IMR-90 (cell line): ENCODE data around the gene ERG. TPM values are rescaled to one million over a fixed set of nuclear protein-coding genes. Genes with fewer than 3 reads are reported as not detected.

Source experiments
- ATAC-seq: fragments of 200-7000 bp; cut with Tn5 transposase; 2 replicates; pipeline ENCODE4 v1.9.1; 2020; ENCODE audit warnings: low read depth, mild to moderate bottlenecking, moderate library complexity
- BruUV-seq: library from RNA; stranded (reverse); fragments of 400-500 nt; replicated peaks from 2 replicates; lab custom pipeline; 2021; lab: Mats Ljungman, UMichigan
- CTCF ChIA-PET: fragments of 300-600 bp; formaldehyde crosslinking; extraction: SDS; loops from one replicate; lab custom pipeline; 2021; ENCODE audit warnings: antibody characterized with exemption; lab: Yijun Ruan, JAX
- POLR2A ChIA-PET: fragments of 300-600 bp; sonication (Branson Sonifier 250); formaldehyde crosslinking; loops from one replicate; lab custom pipeline; 2022; ENCODE audit warnings: antibody characterized with exemption; ENCODE audit not compliant: unreplicated experiment; lab: Charles Lee
- DNase-seq: peaks from one replicate; pipeline ENCODE4 v3.0.0; 2013
- H2AFZ ChIP-seq: replicated peaks from 2 replicates; pipeline ENCODE3; 2013; ENCODE audit warnings: low read length, mild to moderate bottlenecking; ENCODE audit not compliant: poor library complexity
- H2AK5ac ChIP-seq: 2 replicates; pipeline ENCODE4 v1.6.1; 2013; ENCODE audit warnings: low read depth, low read length, inconsistent platforms
- H2AK9ac ChIP-seq: replicated peaks from 2 replicates; pipeline ENCODE3; 2013; ENCODE audit warnings: mild to moderate bottlenecking, low read depth, low read length, moderate library complexity; ENCODE audit not compliant: poor library complexity
- H2BK120ac ChIP-seq: 2 replicates; pipeline ENCODE4 v1.6.1; 2013; ENCODE audit warnings: low read depth, low read length, inconsistent platforms
- H2BK15ac ChIP-seq: 3 replicates; pipeline ENCODE4 v1.6.1; 2013; ENCODE audit warnings: low read depth, low read length, inconsistent platforms
- H2BK20ac ChIP-seq: 2 replicates; pipeline ENCODE4 v1.6.1; 2013; ENCODE audit warnings: low read depth, mild to moderate bottlenecking, inconsistent platforms, low read length, moderate library complexity
- H2BK5ac ChIP-seq: 2 replicates; pipeline ENCODE4 v1.6.1; 2013; ENCODE audit warnings: mild to moderate bottlenecking, low read depth, low read length, inconsistent platforms; ENCODE audit not compliant: poor library complexity, severe bottlenecking
- H3K14ac ChIP-seq: replicated peaks from 2 replicates; pipeline ENCODE4 v1.6.1; 2013; ENCODE audit warnings: low read depth, low read length, inconsistent platforms
- H3K18ac ChIP-seq: 2 replicates; pipeline ENCODE4 v1.6.1; 2013; ENCODE audit warnings: low read depth, low read length, control low read depth
- H3K23ac ChIP-seq: 2 replicates; pipeline ENCODE4 v1.6.1; 2013; ENCODE audit warnings: low read depth, low read length, inconsistent platforms
- H3K27ac ChIP-seq: 2 replicates; pipeline ENCODE4 v1.5.1; 2013; ENCODE audit warnings: mild to moderate bottlenecking, control low read depth, low read length; ENCODE audit not compliant: insufficient read depth
- H3K27me3 ChIP-seq: 2 replicates; pipeline ENCODE4 v1.6.1; 2013; ENCODE audit warnings: low read length; ENCODE audit not compliant: control insufficient read depth, insufficient read depth
- H3K36me3 ChIP-seq: 2 replicates; pipeline ENCODE4 v1.6.1; 2013; ENCODE audit warnings: low read length, mixed read lengths; ENCODE audit not compliant: control insufficient read depth, insufficient read depth
- H3K4ac ChIP-seq: 2 replicates; pipeline ENCODE4 v1.6.1; 2013; ENCODE audit warnings: low read depth, low read length, inconsistent platforms
- H3K4me1 ChIP-seq: 2 replicates; pipeline ENCODE4 v1.6.1; 2013; ENCODE audit warnings: low read length, mixed read lengths; ENCODE audit not compliant: control insufficient read depth, insufficient read depth
- H3K4me2 ChIP-seq: 2 replicates; pipeline ENCODE4 v1.6.1; 2013; ENCODE audit warnings: low read depth, mild to moderate bottlenecking, control low read depth, low read length, moderate library complexity
- H3K4me3 ChIP-seq: 2 replicates; pipeline ENCODE4 v1.5.1; 2013; ENCODE audit warnings: low read depth, mild to moderate bottlenecking, control low read depth, low read length, moderate library complexity; ENCODE audit not compliant: insufficient read depth
- H3K56ac ChIP-seq: 2 replicates; pipeline ENCODE4 v1.6.1; 2013; ENCODE audit warnings: low read length, inconsistent platforms; ENCODE audit not compliant: insufficient read depth; ENCODE audit errors: extremely low read depth
- H3K79me1 ChIP-seq, 2 experiments: 2 replicates each; pipeline ENCODE4 v1.6.1; 2013; ENCODE audit warnings: low read length in 2 of 2, inconsistent platforms in 1 of 2, low read depth in 1 of 2
- H3K9ac ChIP-seq: 2 replicates; pipeline ENCODE4 v1.6.1; 2013; ENCODE audit warnings: low read depth, low read length, control low read depth
- H3K9me1 ChIP-seq: 2 replicates; pipeline ENCODE4 v1.6.1; 2013; ENCODE audit warnings: low read length, inconsistent platforms; ENCODE audit not compliant: insufficient read depth
- H3K9me3 ChIP-seq: 2 replicates; pipeline ENCODE4 v1.6.1; 2013; ENCODE audit warnings: low read length; ENCODE audit not compliant: control insufficient read depth, insufficient read depth
- H4K20me1 ChIP-seq: 2 replicates; pipeline ENCODE4 v1.6.1; 2013; ENCODE audit warnings: low read length, inconsistent platforms; ENCODE audit not compliant: insufficient read depth
- H4K5ac ChIP-seq: 2 replicates; pipeline ENCODE4 v1.6.1; 2013; ENCODE audit warnings: mild to moderate bottlenecking, low read depth, low read length, control low read depth
- H4K8ac ChIP-seq, 2 experiments: 2 replicates each; pipeline ENCODE4 v1.6.1; 2013; ENCODE audit warnings: low read depth in 2 of 2, low read length in 2 of 2, control low read depth in 1 of 2, inconsistent platforms in 1 of 2
- H4K91ac ChIP-seq: 2 replicates; pipeline ENCODE4 v1.6.1; 2013; ENCODE audit warnings: low read depth, low read length, inconsistent platforms; ENCODE audit not compliant: insufficient read depth
- BHLHE40 ChIP-seq: fragments of 150-350 bp; IDR thresholded peaks from 2 replicates; pipeline ENCODE4 v1.6.1; 2016; ENCODE audit warnings: mild to moderate bottlenecking, low read depth, low read length
- CHD1 ChIP-seq: IDR thresholded peaks from 2 replicates; pipeline ENCODE4 v1.6.1; 2012; ENCODE audit warnings: low read depth, low read length, improper control_type of control experiment
- CTCF ChIP-seq: conservative IDR thresholded peaks from 2 replicates; pipeline ENCODE4 v1.5.1; 2012; ENCODE audit warnings: mild to moderate bottlenecking, low read depth, low read length, improper control_type of control experiment
- FOS ChIP-seq: fragments of 150-350 bp; IDR thresholded peaks from 2 replicates; pipeline ENCODE4 v1.6.1; 2016; ENCODE audit warnings: low read depth, low read length
- MAFK ChIP-seq: IDR thresholded peaks from 2 replicates; pipeline ENCODE4 v1.6.1; 2012; ENCODE audit warnings: low read depth, low read length, improper control_type of control experiment
- RAD21 ChIP-seq: IDR thresholded peaks from 2 replicates; pipeline ENCODE4 v1.6.1; 2012; ENCODE audit warnings: low read length, improper control_type of control experiment
- RCOR1 ChIP-seq: IDR thresholded peaks from 2 replicates; pipeline ENCODE4 v1.6.1; 2012; ENCODE audit warnings: mild to moderate bottlenecking, low read length, improper control_type of control experiment; ENCODE audit not compliant: insufficient replicate concordance
- RFX5 ChIP-seq: IDR thresholded peaks from 2 replicates; pipeline ENCODE4 v1.8.0; 2012; ENCODE audit warnings: low read depth, mild to moderate bottlenecking, low read length, moderate library complexity
- SMC3 ChIP-seq: fragments of 150-350 bp; IDR thresholded peaks from 2 replicates; pipeline ENCODE4 v1.6.1; 2016; ENCODE audit warnings: low read depth, mild to moderate bottlenecking, antibody characterized with exemption, low read length, moderate library complexity
- USF2 ChIP-seq: fragments of 150-350 bp; IDR thresholded peaks from 2 replicates; pipeline ENCODE4 v1.6.1; 2017; ENCODE audit warnings: mild to moderate bottlenecking, antibody characterized with exemption, low read length, low read depth
- WGBS, 2 experiments: methylation state at CpG; one replicate each; pipeline versions ENCODE4 v1.1.5 to v1.1.7; 2013; ENCODE audit warnings: missing lambda C conversion rate in 2 of 2; ENCODE audit not compliant: insufficient read length in 1 of 2; ENCODE audit errors: extremely low coverage in 2 of 2; 5-methylcytosine and 5-hydroxymethylcytosine counted together
- dilution Hi-C: fragments of 300-500 bp; cut with HindIII; formaldehyde crosslinking; loops from one replicate; pipeline ENCODE4 v1.14.3; 2018; ENCODE audit warnings: low sequenced_read_pairs; ENCODE audit not compliant: unreplicated experiment
- in situ Hi-C: fragments of 300-500 bp; cut with MboI; formaldehyde crosslinking; loops from 3 replicates; pipeline ENCODE4 v1.14.3; 2019; ENCODE audit warnings: low sequenced_read_pairs, inconsistent platforms, mixed read lengths
- intact Hi-C: fragments of 100-400 bp; cut with micrococcal nuclease; formaldehyde crosslinking; loops from 2 replicates; pipeline ENCODE4 v1.10.0; 2022
- polyA plus RNA-seq, 3 experiments: library from polyadenylated mRNA; depleted of rRNA; stranded (reverse); fragments of >200 nt; gene quantifications; 2 replicates each; pipeline ENCODE4 v1.2.3, GENCODE V29; 2012; ENCODE audit warnings: low replicate concordance in 1 of 3
- total RNA-seq: library from RNA; depleted of rRNA; stranded (reverse); fragments of >200 nt; gene quantifications from 2 replicates; pipeline ENCODE4 v1.2.3, GENCODE V29; 2012

Gene ERG
- total and polyA plus RNA-seq, 2 of the 4 experiments (the other 2 are of a cell fraction), result not detected

GRCh38 chr21:38503583-38503982, 5.3 kb upstream of the ERG start:
- no peak overlapping the region for H3K18ac ChIP-seq
- no peak overlapping the region for H2BK20ac ChIP-seq
- H3K27ac ChIP-seq, result no peak overlapping the region
- no peaks in the 10 kb centered on the region for H3K36me3 ChIP-seq
- in situ Hi-C loops (loop anchor here (10.0 kb wide), 1 partner anchor 671 kb away; no protein-coding TSS in a partner anchor), dilution Hi-C loops (no loop called here), intact Hi-C loops (loop anchor here (10.0 kb wide), 1 partner anchor 881 kb away; a partner anchor contains a TSS)
- no peaks in the 10 kb centered on the region for H3K9me3 ChIP-seq
- no peak overlapping the region for H2AK9ac ChIP-seq
- H4K91ac ChIP-seq, result no peak overlapping the region
- WGBS, 2 experiments, result no CpG with 5 or more reads among the region's 10 CpGs
- H3K9me1 ChIP-seq, result no peaks in the 10 kb centered on the region
- H4K5ac ChIP-seq, result no peak overlapping the region
- no TSS peak for BruUV-seq
- H2BK120ac ChIP-seq, result no peak overlapping the region
- no peak overlapping the region for H3K4me2 ChIP-seq
- ATAC-seq, result no peak
- H3K4ac ChIP-seq, result no peak overlapping the region
- H4K20me1 ChIP-seq, result no peaks in the 10 kb centered on the region
- H3K23ac ChIP-seq, result no peak overlapping the region
- TF ChIP-seq FOS (no peak), RFX5 (no peak), RAD21 (no peak), CHD1 (no peak), BHLHE40 (no peak), CTCF (no peak), MAFK (no peak), SMC3 (no peak), USF2 (no peak), RCOR1 (no peak)
- no peak overlapping the region for H2BK15ac ChIP-seq
- H3K79me1 ChIP-seq, result no peaks in the 10 kb centered on the region
- no peak overlapping the region for H3K9ac ChIP-seq
- H3K27me3 ChIP-seq, result peaks cover 22% of the 10 kb centered on the region
- H2AK5ac ChIP-seq, result no peak overlapping the region
- ChIA-PET CTCF (no interaction called here), POLR2A (no interaction called here)
- no peak overlapping the region for H3K14ac ChIP-seq
- H2AFZ ChIP-seq, result no peak overlapping the region
- H4K8ac ChIP-seq, result no peak overlapping the region
- DNase-seq, result peak; percentile 3
- H2BK5ac ChIP-seq, result no peak overlapping the region
- H3K56ac ChIP-seq, result no peak overlapping the region
- H3K4me3 ChIP-seq, result no peak overlapping the region
- no peaks in the 10 kb centered on the region for H3K4me1 ChIP-seq
